ENCODE data around the gene SYF2. TPM values are rescaled to one million over a fixed set of nuclear protein-coding genes. Genes with fewer than 3 reads are reported as not detected.
A peak's percentile ranks its signal among the peaks of the same experiment; 100 is the strongest.

Gene SYF2
- total and polyA plus RNA-seq, 2 of the 13 experiments (the other 11 are each of a cell fraction or from before 2014, with no cell fraction given) = 17.8 to 34.1 TPM

- TF ChIP-seq, protein P1, sequence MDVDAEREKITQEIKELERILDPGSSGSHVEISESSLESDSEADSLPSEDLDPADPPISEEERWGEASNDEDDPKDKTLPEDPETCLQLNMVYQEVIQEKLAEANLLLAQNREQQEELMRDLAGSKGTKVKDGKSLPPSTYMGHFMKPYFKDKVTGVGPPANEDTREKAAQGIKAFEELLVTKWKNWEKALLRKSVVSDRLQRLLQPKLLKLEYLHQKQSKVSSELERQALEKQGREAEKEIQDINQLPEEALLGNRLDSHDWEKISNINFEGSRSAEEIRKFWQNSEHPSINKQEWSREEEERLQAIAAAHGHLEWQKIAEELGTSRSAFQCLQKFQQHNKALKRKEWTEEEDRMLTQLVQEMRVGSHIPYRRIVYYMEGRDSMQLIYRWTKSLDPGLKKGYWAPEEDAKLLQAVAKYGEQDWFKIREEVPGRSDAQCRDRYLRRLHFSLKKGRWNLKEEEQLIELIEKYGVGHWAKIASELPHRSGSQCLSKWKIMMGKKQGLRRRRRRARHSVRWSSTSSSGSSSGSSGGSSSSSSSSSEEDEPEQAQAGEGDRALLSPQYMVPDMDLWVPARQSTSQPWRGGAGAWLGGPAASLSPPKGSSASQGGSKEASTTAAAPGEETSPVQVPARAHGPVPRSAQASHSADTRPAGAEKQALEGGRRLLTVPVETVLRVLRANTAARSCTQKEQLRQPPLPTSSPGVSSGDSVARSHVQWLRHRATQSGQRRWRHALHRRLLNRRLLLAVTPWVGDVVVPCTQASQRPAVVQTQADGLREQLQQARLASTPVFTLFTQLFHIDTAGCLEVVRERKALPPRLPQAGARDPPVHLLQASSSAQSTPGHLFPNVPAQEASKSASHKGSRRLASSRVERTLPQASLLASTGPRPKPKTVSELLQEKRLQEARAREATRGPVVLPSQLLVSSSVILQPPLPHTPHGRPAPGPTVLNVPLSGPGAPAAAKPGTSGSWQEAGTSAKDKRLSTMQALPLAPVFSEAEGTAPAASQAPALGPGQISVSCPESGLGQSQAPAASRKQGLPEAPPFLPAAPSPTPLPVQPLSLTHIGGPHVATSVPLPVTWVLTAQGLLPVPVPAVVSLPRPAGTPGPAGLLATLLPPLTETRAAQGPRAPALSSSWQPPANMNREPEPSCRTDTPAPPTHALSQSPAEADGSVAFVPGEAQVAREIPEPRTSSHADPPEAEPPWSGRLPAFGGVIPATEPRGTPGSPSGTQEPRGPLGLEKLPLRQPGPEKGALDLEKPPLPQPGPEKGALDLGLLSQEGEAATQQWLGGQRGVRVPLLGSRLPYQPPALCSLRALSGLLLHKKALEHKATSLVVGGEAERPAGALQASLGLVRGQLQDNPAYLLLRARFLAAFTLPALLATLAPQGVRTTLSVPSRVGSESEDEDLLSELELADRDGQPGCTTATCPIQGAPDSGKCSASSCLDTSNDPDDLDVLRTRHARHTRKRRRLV (CRISPR knock-in tag; IDR thresholded peaks at IDR 0.05) = no peak
- TF ChIP-seq JUND (CRISPR knock-in tag; IDR thresholded peaks at IDR 0.05) = no peak
- TF ChIP-seq ARHGAP35 (CRISPR knock-in tag; IDR thresholded peaks at IDR 0.05; ENCODE audit: borderline replicate concordance) = 0 out of 2 replicates have a peak, but pooled peaks have one; percentile 16
Observed at GRCh38 chr1:25174730-25175612, 57.3 kb downstream of the SYF2 start (continued).

- Histone ChIP-seq H3K36me3 (replicated peaks in 1 of 2; ENCODE audit: control insufficient read depth in 1 of 2, insufficient read depth in 2 of 2, low read length in 2 of 2) (no peaks in the 10 kb centered on the region), H3K27ac (ENCODE audit: extremely low read length, insufficient read depth, low read length) (peak overlapping the region; percentile 84), H3K79me2 (ENCODE audit: insufficient read depth, low read length) (no peaks in the 10 kb centered on the region), H2AFZ (ENCODE audit: low read length) (no peak overlapping the region), H3K4me3 (replicated peaks in 1 of 3; ENCODE audit: insufficient read depth in 1 of 3, low read depth in 2 of 3, low read length in 3 of 3) (peak overlapping the region in 2 of 3 experiments; percentile 3 to 54; a peak in 1 of 6 replicates), H3K4me2 (ENCODE audit: low read depth, low read length) (peak overlapping the region; percentile 67), H3K9me3 (ENCODE audit: low read length) (no peaks in the 10 kb centered on the region), H4K20me1 (ENCODE audit: insufficient read depth, low read length) (no peaks in the 10 kb centered on the region), H3K27me3 (ENCODE audit: control insufficient read depth in 1 of 2, insufficient read depth in 2 of 2, low read length in 2 of 2) (no peaks in the 10 kb centered on the region), H3K4me1 (ENCODE audit: insufficient read depth, low read length) (peaks cover 71% of the 10 kb centered on the region), H3K9ac (ENCODE audit: insufficient read depth, low read depth, low read length) (peak overlapping the region; percentile 53)
- in situ Hi-C loops (cut with HindIII; ENCODE audit: extremely low pct_ligation_motif_present, low pct_unique_long_range_greater_than_20kb) = no loop called here
- ChIA-PET CTCF (ENCODE audit: low intra/inter-chr PET ratio, low total read pairs) (no interaction called here), POLR2A (no interaction called here)
- DNase-seq (ENCODE audit: low spot score) = peak; percentile 74
- intact Hi-C loops (cut with micrococcal nuclease; ENCODE audit: unreplicated experiment) = no loop called here
- WGBS (ENCODE audit: low lambda C conversion rate) = 17% methylated on average over 6 of the region's 6 CpGs
- no peak for FAIRE-seq
- BruUV-seq (replicated peaks) = TSS peak; percentile 77
- ATAC-seq = peak; percentile 70
- TF ChIP-seq HMG20B (CRISPR knock-in tag; conservative IDR thresholded peaks at IDR 0.05) = peak; percentile 97
- peak; percentile 52; the same call in 1 of the 2 replicates for TF ChIP-seq THAP11 (CRISPR knock-in tag; IDR thresholded peaks at IDR 0.05)
- peak; percentile 96 for TF ChIP-seq FOXA3 (CRISPR knock-in tag; IDR thresholded peaks at IDR 0.05)
- TF ChIP-seq ZBTB20 (CRISPR knock-in tag; IDR thresholded peaks at IDR 0.05; ENCODE audit: borderline replicate concordance, low read depth) = peak; percentile 86; the same call in 1 of the 2 replicates
- 0 out of 2 replicates have a peak, but pooled peaks have one; percentile 15 for TF ChIP-seq ZHX1 (CRISPR knock-in tag; IDR thresholded peaks at IDR 0.05; ENCODE audit: low read depth)
- TF ChIP-seq ZNF775 (CRISPR knock-in tag; IDR thresholded peaks at IDR 0.05; ENCODE audit: borderline replicate concordance) = 0 out of 2 replicates have a peak, but pooled peaks have one; percentile 2
- TF ChIP-seq, protein P2, sequence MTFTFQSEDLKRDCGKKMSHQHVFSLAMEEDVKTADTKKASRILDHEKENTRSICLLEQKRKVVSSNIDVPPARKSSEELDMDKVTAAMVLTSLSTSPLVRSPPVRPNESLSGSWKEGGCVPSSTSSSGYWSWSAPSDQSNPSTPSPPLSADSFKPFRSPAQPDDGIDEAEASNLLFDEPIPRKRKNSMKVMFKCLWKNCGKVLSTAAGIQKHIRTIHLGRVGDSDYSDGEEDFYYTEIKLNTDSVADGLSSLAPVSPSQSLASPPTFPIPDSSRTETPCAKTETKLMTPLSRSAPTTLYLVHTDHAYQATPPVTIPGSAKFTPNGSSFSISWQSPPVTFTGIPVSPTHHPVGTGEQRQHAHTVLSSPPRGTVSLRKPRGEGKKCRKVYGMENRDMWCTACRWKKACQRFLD (CRISPR knock-in tag; IDR thresholded peaks at IDR 0.05; ENCODE audit: borderline replicate concordance) = no peak
Observed at GRCh38 chr1:25174363-25174729, 58.0 kb downstream of the SYF2 start.

All from HepG2 (cell line).